Stimulated activated effector memory CD8-positive, alpha-beta T cell treated with anti-CD3 and anti-CD28 coated beads, Interleukin-12 subunit alpha, Interleukin-12 subunit beta, amount 100 ng/mL, for 72 hours (primary cell): ENCODE results near the gene TRIM39.
"Not testable (repeated sequence)": the region's sequence is repeated elsewhere in the genome, so short reads cannot be mapped to it uniquely, and the experiment has no call there.

Experiments
- ATAC-seq: fragments of 150-1000 bp; cut with Tn5 transposase; 2 replicates; pipeline ENCODE4 v1.10.0; 2021
- DNase-seq, 2 donors: peaks; one replicate each; pipeline ENCODE4 v3.0.0; 2021 to 2022; ENCODE audit warnings: low spot score in 2 of 2
- H3K27ac Mint-ChIP-seq: one replicate; pipeline ENCODE4 v1.8.0; 2022; ENCODE audit warnings: mild to moderate bottlenecking, mixed read lengths
- H3K36me3 Mint-ChIP-seq: one replicate; pipeline ENCODE4 v1.8.0; 2022; ENCODE audit warnings: mild to moderate bottlenecking, mixed read lengths
- H3K4me1 Mint-ChIP-seq: one replicate; pipeline ENCODE4 v1.8.0; 2022; ENCODE audit warnings: mixed read lengths
- H3K4me3 Mint-ChIP-seq: one replicate; pipeline ENCODE4 v1.8.0; 2022; ENCODE audit warnings: mild to moderate bottlenecking, mixed read lengths
- H3K9me3 Mint-ChIP-seq: one replicate; pipeline ENCODE4 v1.8.0; 2022; ENCODE audit warnings: mixed read lengths

TRIM39 gene

GRCh38 chr6:30326526-30327231 lies at the start of gene TRIM39:
Gene TRIM39 (plus strand): TSS chr6:30326927. CDS start chr6:30329318, 2,391 bp downstream.
- Mint-ChIP-seq H3K27ac (peak within 1 kb of the TSS; percentile 97), H3K4me1 (peaks cover 32% of the 10 kb centered on the region), H3K9me3 (no peaks in the 10 kb centered on the region), H3K4me3 (peak within 1 kb of the TSS; percentile 90), H3K36me3 (peaks cover 73% of the 10 kb centered on the region)
- peak; percentile 80 to 95 for DNase-seq
- peak; percentile 80 for ATAC-seq

GRCh38 chr6:30280988-30281387 lies 45.7 kb upstream of the TRIM39 start:
- not testable (repeated sequence) for H3K27ac Mint-ChIP-seq, H3K36me3 Mint-ChIP-seq, H3K4me1 Mint-ChIP-seq, H3K4me3 Mint-ChIP-seq, ATAC-seq, DNase-seq
- H3K9me3 Mint-ChIP-seq = peaks cover 44% of the 10 kb centered on the region

GRCh38 chr6:30282522-30282921 lies 44.2 kb upstream of the TRIM39 start:
- Mint-ChIP-seq H3K9me3 (peaks cover 52% of the 10 kb centered on the region), H3K4me1 (no peaks in the 10 kb centered on the region), H3K27ac (no peak overlapping the region), H3K36me3 (no peaks in the 10 kb centered on the region), H3K4me3 (no peak overlapping the region)
- ATAC-seq (no peak), DNase-seq (no peak)

GRCh38 chr6:30283761-30284160 lies 43.0 kb upstream of the TRIM39 start:
- Mint-ChIP-seq H3K4me1 (no peaks in the 10 kb centered on the region), H3K4me3 (no peak overlapping the region), H3K27ac (no peak overlapping the region), H3K9me3 (peaks cover 53% of the 10 kb centered on the region), H3K36me3 (peaks cover under 1% of the 10 kb centered on the region)
- ATAC-seq (no peak), DNase-seq (no peak)

GRCh38 chr6:30287139-30287538 lies 39.6 kb upstream of the TRIM39 start:
- peaks cover 30% of the 10 kb centered on the region for H3K36me3 Mint-ChIP-seq
- peaks cover 39% of the 10 kb centered on the region for H3K9me3 Mint-ChIP-seq
- no peaks in the 10 kb centered on the region for H3K4me1 Mint-ChIP-seq
- H3K27ac Mint-ChIP-seq = no peak overlapping the region
- ATAC-seq (no peak), DNase-seq (no peak)
- no peak overlapping the region for H3K4me3 Mint-ChIP-seq

GRCh38 chr6:30295837-30296236 lies 30.9 kb upstream of the TRIM39 start:
- Mint-ChIP-seq H3K4me3 (no peak overlapping the region), H3K9me3 (peaks cover 4% of the 10 kb centered on the region), H3K4me1 (no peaks in the 10 kb centered on the region), H3K27ac (no peak overlapping the region), H3K36me3 (peaks cover 55% of the 10 kb centered on the region)
- DNase-seq (no peak), ATAC-seq (no peak)

- H3K9me3 Mint-ChIP-seq = peaks cover 4% of the 10 kb centered on the region
- H3K36me3 Mint-ChIP-seq = peaks cover 51% of the 10 kb centered on the region
- no peak for DNase-seq
- peak; percentile 76 for ATAC-seq
- H3K4me3 Mint-ChIP-seq = no peak overlapping the region
- H3K4me1 Mint-ChIP-seq = peaks cover 62% of the 10 kb centered on the region
- peak overlapping the region; percentile 48 for H3K27ac Mint-ChIP-seq
Observed at GRCh38 chr6:30304002-30304401, 22.7 kb upstream of the TRIM39 start.

GRCh38 chr6:30311101-30311500 lies 15.6 kb upstream of the TRIM39 start:
- Mint-ChIP-seq H3K4me3 (no peak overlapping the region), H3K36me3 (peaks cover 80% of the 10 kb centered on the region), H3K27ac (no peak overlapping the region), H3K4me1 (peaks cover 65% of the 10 kb centered on the region), H3K9me3 (no peaks in the 10 kb centered on the region)
- no peak for DNase-seq
- ATAC-seq = no peak

- no peak for ATAC-seq
- Mint-ChIP-seq H3K27ac (no peak overlapping the region), H3K4me3 (no peak overlapping the region), H3K4me1 (peaks cover 64% of the 10 kb centered on the region), H3K9me3 (no peaks in the 10 kb centered on the region), H3K36me3 (peaks cover 80% of the 10 kb centered on the region)
- no peak for DNase-seq
Observed at GRCh38 chr6:30311671-30312070, 15.1 kb upstream of the TRIM39 start.

GRCh38 chr6:30312266-30312665 lies 14.5 kb upstream of the TRIM39 start:
- no peak overlapping the region for H3K4me3 Mint-ChIP-seq
- peaks cover 78% of the 10 kb centered on the region for H3K36me3 Mint-ChIP-seq
- H3K27ac Mint-ChIP-seq = no peak overlapping the region
- ATAC-seq = no peak
- peaks cover 60% of the 10 kb centered on the region for H3K4me1 Mint-ChIP-seq
- H3K9me3 Mint-ChIP-seq = no peaks in the 10 kb centered on the region
- DNase-seq = no peak

GRCh38 chr6:30312676-30313321 lies 13.9 kb upstream of the TRIM39 start:
- Mint-ChIP-seq H3K9me3 (no peaks in the 10 kb centered on the region), H3K36me3 (peaks cover 81% of the 10 kb centered on the region), H3K27ac (no peak overlapping the region), H3K4me3 (no peak overlapping the region), H3K4me1 (peaks cover 63% of the 10 kb centered on the region)
- ATAC-seq (no peak), DNase-seq (no peak)

- peaks cover 63% of the 10 kb centered on the region for H3K4me1 Mint-ChIP-seq
- peaks cover 78% of the 10 kb centered on the region for H3K36me3 Mint-ChIP-seq
- no peak overlapping the region for H3K4me3 Mint-ChIP-seq
- no peak for DNase-seq
- no peak overlapping the region for H3K27ac Mint-ChIP-seq
- H3K9me3 Mint-ChIP-seq = no peaks in the 10 kb centered on the region
- no peak for ATAC-seq
Observed at GRCh38 chr6:30315156-30315555, 11.6 kb upstream of the TRIM39 start.

GRCh38 chr6:30317913-30318589 lies 8.7 kb upstream of the TRIM39 start:
- peaks cover 84% of the 10 kb centered on the region for H3K36me3 Mint-ChIP-seq
- H3K4me1 Mint-ChIP-seq = peaks cover 72% of the 10 kb centered on the region
- peak overlapping the region; percentile 76 for H3K27ac Mint-ChIP-seq
- no peaks in the 10 kb centered on the region for H3K9me3 Mint-ChIP-seq
- ATAC-seq = no peak
- peak overlapping the region; percentile 46 for H3K4me3 Mint-ChIP-seq
- DNase-seq = no peak

GRCh38 chr6:30319146-30319835 lies 7.4 kb upstream of the TRIM39 start:
- Mint-ChIP-seq H3K4me1 (peaks cover 63% of the 10 kb centered on the region), H3K36me3 (peaks cover 72% of the 10 kb centered on the region), H3K27ac (peak overlapping the region; percentile 11), H3K4me3 (peak overlapping the region; percentile 3), H3K9me3 (no peaks in the 10 kb centered on the region)
- no peak for ATAC-seq
- DNase-seq = no peak

GRCh38 chr6:30321692-30322388 lies 4.9 kb upstream of the TRIM39 start:
- Mint-ChIP-seq H3K4me3 (peak overlapping the region; percentile 90), H3K4me1 (peaks cover 61% of the 10 kb centered on the region), H3K36me3 (peaks cover 74% of the 10 kb centered on the region), H3K9me3 (no peaks in the 10 kb centered on the region), H3K27ac (peak overlapping the region; percentile 85)
- no peak for ATAC-seq
- DNase-seq = no peak
